Activated CD4-positive, alpha-beta memory T cell treated with anti-CD3 and anti-CD28 coated beads, Interleukin-2, amount 10 ng/mL, durations not matched to agents 7 days and 5 days (primary cell): Measurements from ENCODE around the gene CCNY. TPM values are rescaled to one million over a fixed set of nuclear protein-coding genes. Genes with fewer than 3 reads are reported as not detected.

ENCODE experiments used
- CTCF ChIA-PET: fragments of 350-600 bp; sonication (Branson Sonifier 250); formaldehyde crosslinking; loops from one replicate; lab custom pipeline; 2021; ENCODE audit warnings: antibody characterized with exemption, inconsistent platforms; lab: Charles Lee
- POLR2A ChIA-PET: fragments of 350-600 bp; sonication (Branson Sonifier 250); formaldehyde crosslinking; loops from one replicate; lab custom pipeline; 2021; ENCODE audit warnings: antibody characterized with exemption; lab: Charles Lee
- DNase-seq: peaks from one replicate; pipeline ENCODE4 v3.0.0-alpha.2; 2020
- H3K27ac Mint-ChIP-seq: one replicate; pipeline ENCODE4 v1.8.0; 2021; ENCODE audit warnings: mild to moderate bottlenecking, mixed read lengths
- H3K27me3 Mint-ChIP-seq: one replicate; pipeline ENCODE4 v1.8.0; 2021; ENCODE audit warnings: mixed read lengths
- H3K36me3 Mint-ChIP-seq: one replicate; pipeline ENCODE4 v1.8.0; 2021; ENCODE audit warnings: low read depth, mixed read lengths
- H3K4me1 Mint-ChIP-seq: one replicate; pipeline ENCODE4 v1.8.0; 2021; ENCODE audit warnings: mixed read lengths
- H3K4me3 Mint-ChIP-seq: one replicate; pipeline ENCODE4 v1.8.0; 2021; ENCODE audit warnings: mild to moderate bottlenecking, mixed read lengths
- H3K9me3 Mint-ChIP-seq: one replicate; pipeline ENCODE4 v1.8.0; 2021; ENCODE audit warnings: mixed read lengths
- total RNA-seq, 2 experiments: library from RNA; stranded (reverse); gene quantifications; one replicate each; pipeline ENCODE4 v1.2.3, GENCODE V29; 2021

CCNY gene
- total RNA-seq, 2 experiments from 2014 or later = 49.3 to 56.7 TPM

DNA sequence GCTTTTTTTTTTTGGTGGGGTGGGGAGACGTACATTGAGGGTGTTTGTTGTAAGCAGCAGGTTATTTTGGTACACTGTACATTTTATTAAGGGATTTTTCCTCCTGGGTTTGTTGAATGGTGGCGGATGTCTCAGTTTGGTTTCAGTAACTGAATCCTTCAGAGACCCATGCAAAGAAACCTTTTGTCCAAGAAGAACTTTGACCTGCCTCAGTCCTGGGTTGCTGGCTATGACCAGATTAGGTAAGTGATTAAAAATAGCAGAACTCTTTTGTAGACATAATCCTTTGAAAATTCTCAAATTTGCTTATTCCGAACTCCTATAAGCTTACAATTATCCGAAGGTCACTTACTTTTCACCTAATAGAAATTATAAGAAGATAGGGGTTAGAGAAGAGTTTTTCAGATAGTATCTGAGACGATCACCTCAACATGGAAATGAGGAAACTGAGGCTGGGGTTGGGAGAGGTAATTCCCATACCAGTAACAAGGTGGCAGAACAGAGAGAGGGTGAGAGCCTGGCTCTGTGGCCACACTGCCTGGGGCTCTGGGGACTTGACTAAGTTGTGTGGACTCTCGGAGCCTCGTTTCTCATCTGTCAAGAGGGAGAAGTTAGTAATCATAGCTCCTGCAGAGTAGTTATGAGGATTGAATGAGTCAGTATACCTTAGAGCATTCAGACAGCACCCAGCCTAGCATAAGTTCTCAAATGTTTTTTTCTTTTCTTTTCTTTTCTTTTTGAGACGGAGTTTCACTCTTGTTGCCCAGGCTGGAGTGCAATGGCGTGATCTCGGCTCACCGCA lies 87.4 kb downstream of the CCNY start:
- CTCF ChIA-PET = no interaction called here
- Mint-ChIP-seq H3K27ac (no peak overlapping the region), H3K36me3 (peaks cover 2% of the 10 kb centered on the region), H3K27me3 (no peaks in the 10 kb centered on the region), H3K4me1 (peaks cover 8% of the 10 kb centered on the region), H3K4me3 (no peak overlapping the region), H3K9me3 (no peaks in the 10 kb centered on the region)
- POLR2A ChIA-PET = no interaction called here
- DNase-seq = no peak

DNA sequence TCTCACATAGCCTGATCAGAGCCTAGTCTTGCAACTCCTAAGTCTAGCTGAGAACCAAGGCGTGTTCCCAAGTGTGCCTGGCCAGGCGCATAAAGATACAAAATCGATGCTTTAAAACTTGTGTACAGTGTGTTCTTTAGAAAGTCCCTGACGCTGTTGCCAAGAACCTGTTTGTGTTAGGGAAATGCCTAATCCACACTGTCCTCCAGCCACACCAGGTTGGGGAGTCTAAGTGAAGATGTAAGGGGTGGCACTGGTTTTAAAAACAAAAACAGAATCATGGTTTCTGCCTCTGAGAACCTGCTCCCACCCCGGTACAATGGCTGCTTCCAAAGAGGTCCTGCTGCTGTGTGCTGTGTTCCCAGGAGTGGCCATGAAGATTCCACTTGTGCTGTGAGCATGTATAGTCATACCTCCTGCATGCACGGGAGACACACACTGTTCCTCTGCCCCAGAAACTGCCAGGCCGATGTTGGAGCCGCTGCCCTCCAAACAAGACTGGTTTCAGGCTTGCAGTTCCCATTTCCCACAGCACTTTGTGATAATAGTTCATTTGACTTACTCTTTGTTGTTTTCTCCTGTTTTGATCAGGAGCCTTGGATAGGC lies 88.5 kb downstream of the CCNY start:
- ChIA-PET CTCF (no interaction called here), POLR2A (no interaction called here)
- no peaks in the 10 kb centered on the region for H3K27me3 Mint-ChIP-seq
- no peak for DNase-seq
- peaks cover 8% of the 10 kb centered on the region for H3K4me1 Mint-ChIP-seq
- no peak overlapping the region for H3K27ac Mint-ChIP-seq
- H3K36me3 Mint-ChIP-seq = peaks cover 2% of the 10 kb centered on the region
- H3K9me3 Mint-ChIP-seq = no peaks in the 10 kb centered on the region
- H3K4me3 Mint-ChIP-seq = no peak overlapping the region

DNA sequence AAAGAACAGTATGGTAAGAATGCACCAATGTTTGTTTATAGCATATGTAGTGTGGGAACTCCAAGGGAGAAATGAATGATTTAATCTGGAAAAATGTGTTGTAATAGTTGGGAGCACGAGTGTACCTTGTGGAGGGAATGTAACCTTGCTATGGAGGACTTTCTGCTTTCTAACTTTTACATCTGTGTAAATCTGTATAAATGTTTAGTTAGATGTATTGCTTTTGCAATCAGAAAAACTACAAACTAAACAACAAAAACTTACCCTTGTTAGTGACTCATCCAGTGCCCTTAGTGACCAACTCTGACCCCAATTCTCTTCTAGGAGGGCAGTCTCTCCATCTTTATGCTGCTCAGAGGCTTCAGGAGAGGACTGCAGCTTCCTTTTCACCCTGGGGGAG lies 89.3 kb downstream of the CCNY start:
- peaks cover 8% of the 10 kb centered on the region for H3K4me1 Mint-ChIP-seq
- no peaks in the 10 kb centered on the region for H3K27me3 Mint-ChIP-seq
- POLR2A ChIA-PET = no interaction called here
- CTCF ChIA-PET = no interaction called here
- no peak overlapping the region for H3K4me3 Mint-ChIP-seq
- no peak for DNase-seq
- H3K9me3 Mint-ChIP-seq = no peaks in the 10 kb centered on the region
- peaks cover 2% of the 10 kb centered on the region for H3K36me3 Mint-ChIP-seq
- no peak overlapping the region for H3K27ac Mint-ChIP-seq

DNA sequence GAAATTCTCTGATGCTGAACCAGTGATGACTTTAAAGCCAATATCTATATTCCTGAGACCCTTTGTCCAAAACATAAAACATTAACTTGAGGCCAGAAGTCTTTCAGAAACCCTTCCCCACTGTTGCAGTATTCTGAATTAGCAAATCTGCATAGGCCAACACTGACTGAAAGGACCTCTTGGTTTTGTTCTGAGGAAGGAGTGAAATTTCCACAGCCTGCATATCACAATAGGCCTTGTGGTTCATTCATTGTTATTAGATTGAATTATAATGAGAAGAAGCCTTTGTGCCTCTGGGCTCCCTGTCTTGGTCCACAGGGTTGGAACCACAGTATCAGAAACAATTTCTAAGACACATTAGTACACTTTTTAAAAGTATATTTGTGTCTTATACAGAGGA lies 90.3 kb downstream of the CCNY start:
- Mint-ChIP-seq H3K4me3 (no peak overlapping the region), H3K36me3 (peaks cover 2% of the 10 kb centered on the region), H3K4me1 (peaks cover 10% of the 10 kb centered on the region), H3K27me3 (no peaks in the 10 kb centered on the region), H3K27ac (no peak overlapping the region), H3K9me3 (no peaks in the 10 kb centered on the region)
- ChIA-PET POLR2A (no interaction called here), CTCF (no interaction called here)
- no peak for DNase-seq

DNA sequence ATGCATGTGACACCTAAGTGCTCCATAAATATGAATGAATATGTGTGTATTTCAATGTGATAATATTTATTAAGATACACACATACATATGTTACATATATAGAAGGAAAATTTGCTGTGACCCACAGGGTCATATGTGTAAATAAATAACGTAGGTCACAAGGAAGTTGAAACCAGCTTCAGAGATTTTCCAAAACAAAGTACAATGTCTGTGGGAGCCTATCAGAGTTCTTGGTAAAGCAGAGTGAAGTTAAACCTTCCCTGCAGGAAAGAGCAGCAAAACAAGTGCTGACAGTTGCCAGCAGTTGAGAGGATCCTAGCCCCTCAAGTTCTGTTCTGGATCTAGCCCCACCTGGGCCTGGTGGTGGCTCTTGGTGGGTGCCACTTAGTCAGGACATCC lies 91.2 kb downstream of the CCNY start:
- no peak overlapping the region for H3K27ac Mint-ChIP-seq
- peaks cover 2% of the 10 kb centered on the region for H3K36me3 Mint-ChIP-seq
- H3K27me3 Mint-ChIP-seq = no peaks in the 10 kb centered on the region
- ChIA-PET CTCF (no interaction called here), POLR2A (no interaction called here)
- no peaks in the 10 kb centered on the region for H3K9me3 Mint-ChIP-seq
- H3K4me1 Mint-ChIP-seq = peaks cover 15% of the 10 kb centered on the region
- no peak overlapping the region for H3K4me3 Mint-ChIP-seq
- no peak for DNase-seq

DNA sequence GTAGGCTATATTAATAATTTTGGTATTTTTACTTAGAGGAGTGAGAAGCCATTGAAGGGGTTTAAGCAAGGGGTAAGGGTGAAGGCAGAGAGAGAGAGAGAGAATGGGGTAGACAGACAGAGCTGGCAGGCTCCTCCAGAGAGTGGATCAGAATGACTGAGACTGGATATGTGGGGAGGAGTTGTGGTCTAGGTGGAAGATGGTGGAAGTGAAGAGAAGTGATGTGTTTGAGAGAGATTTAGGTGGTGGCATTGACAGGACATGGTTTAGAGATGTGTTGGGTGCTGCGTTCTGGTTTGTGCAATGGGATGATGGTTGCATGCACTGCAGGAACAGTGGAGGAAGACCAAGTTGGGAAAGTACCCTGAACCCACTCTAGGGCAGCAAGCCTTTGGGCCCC lies 92.2 kb downstream of the CCNY start:
- Mint-ChIP-seq H3K36me3 (peaks cover 2% of the 10 kb centered on the region), H3K27me3 (no peaks in the 10 kb centered on the region), H3K4me1 (peaks cover 16% of the 10 kb centered on the region), H3K4me3 (no peak overlapping the region), H3K27ac (no peak overlapping the region), H3K9me3 (no peaks in the 10 kb centered on the region)
- no peak for DNase-seq
- ChIA-PET CTCF (no interaction called here), POLR2A (no interaction called here)

DNA sequence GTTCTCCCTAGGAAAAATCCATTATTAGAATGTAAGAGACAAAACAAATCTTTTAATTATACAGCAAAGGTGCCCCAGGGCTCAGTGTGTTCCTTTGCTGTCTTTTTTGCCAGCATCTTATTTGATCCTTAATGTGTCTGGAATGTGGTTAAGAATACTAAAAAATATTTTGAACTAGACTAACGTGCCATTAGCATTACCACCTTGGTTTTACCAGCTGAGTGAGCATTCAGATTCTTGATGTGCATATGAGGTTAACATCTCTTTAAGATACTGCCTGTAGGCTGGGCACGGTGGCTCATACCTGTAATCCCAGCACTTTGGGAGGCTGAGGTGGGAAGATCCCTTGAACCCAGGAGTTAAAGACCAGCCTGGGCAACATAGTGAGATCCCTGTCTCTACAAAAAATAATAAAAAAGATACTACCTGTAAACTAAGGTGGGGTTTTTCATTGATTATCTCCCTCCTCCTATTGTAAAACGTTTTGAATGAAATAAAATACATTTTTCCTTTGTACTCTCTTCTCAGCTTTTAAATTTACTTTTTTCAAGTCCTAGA lies 96.6 kb downstream of the CCNY start:
- Mint-ChIP-seq H3K4me1 (peaks cover 36% of the 10 kb centered on the region), H3K27ac (no peak overlapping the region), H3K9me3 (peaks cover 6% of the 10 kb centered on the region), H3K4me3 (no peak overlapping the region), H3K27me3 (no peaks in the 10 kb centered on the region), H3K36me3 (peaks cover 20% of the 10 kb centered on the region)
- ChIA-PET CTCF (no interaction called here), POLR2A (interaction anchor here (1.0 kb wide), 1 partner anchor 306 kb away, joined by 3 read pairs; the partner anchor contains the start of gene CREM)
- DNase-seq = no peak

DNA sequence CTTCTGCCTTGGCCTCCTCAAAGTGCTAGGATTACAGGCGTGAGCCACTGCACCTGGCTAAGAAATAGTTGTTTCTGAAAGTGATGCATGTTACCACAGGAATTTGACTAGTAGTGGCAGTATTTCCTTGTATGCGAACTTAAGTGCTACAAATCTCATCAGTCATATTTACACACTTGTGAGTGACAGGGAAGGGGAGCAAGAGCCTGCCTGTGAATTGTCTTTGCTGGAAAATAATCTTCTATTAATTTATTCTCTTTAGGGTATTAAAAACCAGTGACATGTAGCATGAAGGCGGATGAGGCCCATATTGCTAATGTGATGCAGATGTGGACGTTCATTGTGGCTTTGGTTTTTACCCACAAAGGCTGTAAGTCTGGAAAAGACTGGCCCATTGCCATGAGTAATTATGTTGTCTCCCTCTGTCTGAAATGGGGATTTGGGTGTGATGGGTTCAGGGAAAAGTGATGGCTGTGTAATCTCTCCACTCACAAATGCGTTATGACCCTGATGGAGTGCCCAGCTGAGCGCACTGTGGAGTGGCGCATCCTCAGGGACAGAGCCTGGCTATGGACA lies 97.6 kb downstream of the CCNY start:
- Mint-ChIP-seq H3K36me3 (peaks cover 25% of the 10 kb centered on the region), H3K4me1 (peaks cover 28% of the 10 kb centered on the region), H3K9me3 (peaks cover 11% of the 10 kb centered on the region), H3K27ac (no peak overlapping the region), H3K4me3 (no peak overlapping the region), H3K27me3 (no peaks in the 10 kb centered on the region)
- CTCF ChIA-PET = no interaction called here
- POLR2A ChIA-PET = no interaction called here
- no peak for DNase-seq

DNA sequence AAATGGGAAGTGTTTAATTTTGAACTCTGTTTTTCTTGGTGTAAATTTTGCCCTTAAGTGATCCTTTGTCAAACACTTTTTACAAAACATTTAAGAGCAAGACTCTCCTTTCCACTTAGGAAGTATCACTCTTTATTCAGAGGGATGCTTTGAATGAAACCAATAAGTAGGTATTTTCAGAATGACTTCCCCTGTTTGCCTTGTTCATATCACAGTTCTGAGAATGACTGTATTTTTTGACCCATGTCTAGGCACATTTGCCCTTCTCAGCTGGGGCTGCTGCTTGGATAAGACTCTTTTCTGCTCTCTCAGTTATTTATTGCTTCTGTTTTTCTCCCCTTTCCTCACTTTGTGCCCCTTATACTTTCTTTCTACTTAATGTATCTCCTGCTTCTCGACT lies 98.2 kb downstream of the CCNY start:
- ChIA-PET CTCF (no interaction called here), POLR2A (no interaction called here)
- Mint-ChIP-seq H3K9me3 (peaks cover 17% of the 10 kb centered on the region), H3K4me3 (no peak overlapping the region), H3K36me3 (peaks cover 31% of the 10 kb centered on the region), H3K4me1 (peaks cover 29% of the 10 kb centered on the region), H3K27ac (no peak overlapping the region), H3K27me3 (no peaks in the 10 kb centered on the region)
- DNase-seq = no peak

DNA sequence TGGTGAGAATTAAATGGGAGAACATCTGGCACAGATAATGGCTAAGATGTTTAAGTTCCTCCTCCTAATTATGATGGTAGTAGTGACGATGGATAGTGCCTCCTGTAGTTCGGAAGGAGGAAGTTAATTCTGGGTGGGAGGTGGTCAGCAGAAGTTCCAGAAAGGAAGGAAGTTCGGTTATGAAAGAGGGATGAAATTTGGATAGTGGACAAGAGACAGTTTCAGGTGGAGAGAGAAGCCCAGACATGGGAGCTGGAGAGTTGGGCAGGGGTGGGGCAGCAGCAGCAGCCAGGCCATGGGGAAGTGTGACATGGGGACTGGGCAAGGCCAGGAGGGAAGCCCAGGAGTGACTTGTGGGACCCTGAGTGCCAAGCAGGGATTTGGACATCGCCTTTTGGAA lies 99.5 kb downstream of the CCNY start:
- POLR2A ChIA-PET = no interaction called here
- DNase-seq = no peak
- Mint-ChIP-seq H3K27me3 (no peaks in the 10 kb centered on the region), H3K4me3 (no peak overlapping the region), H3K4me1 (peaks cover 34% of the 10 kb centered on the region), H3K9me3 (peaks cover 20% of the 10 kb centered on the region), H3K36me3 (peaks cover 34% of the 10 kb centered on the region), H3K27ac (no peak overlapping the region)
- CTCF ChIA-PET = no interaction called here

DNA sequence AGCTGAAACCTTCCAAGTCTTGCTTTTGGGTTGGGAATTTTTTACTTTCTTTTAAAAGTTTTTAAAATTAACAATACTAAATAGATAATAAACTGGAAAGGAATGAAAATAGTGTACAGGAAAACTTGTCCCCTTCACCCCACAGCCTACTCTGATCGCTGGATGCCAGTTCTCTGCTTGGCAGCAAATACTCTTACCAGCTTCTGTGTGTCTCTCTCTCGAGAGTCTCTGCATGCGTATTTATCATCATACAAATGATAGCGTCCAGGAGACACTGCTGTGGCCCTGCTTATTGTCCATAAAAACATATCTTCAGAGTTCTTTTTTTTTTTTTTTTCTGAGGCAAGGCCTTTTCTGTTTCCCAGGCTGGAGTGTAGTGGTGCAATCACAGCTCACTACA lies 101.5 kb downstream of the CCNY start:
- Mint-ChIP-seq H3K9me3 (peaks cover 27% of the 10 kb centered on the region), H3K27me3 (no peaks in the 10 kb centered on the region), H3K36me3 (peaks cover 43% of the 10 kb centered on the region), H3K4me3 (no peak overlapping the region), H3K4me1 (peaks cover 44% of the 10 kb centered on the region), H3K27ac (no peak overlapping the region)
- DNase-seq = no peak
- ChIA-PET POLR2A (no interaction called here), CTCF (interaction anchor here (1.1 kb wide), 1 partner anchor 41 kb away, joined by 3 read pairs; no protein-coding TSS in a partner anchor)

DNA sequence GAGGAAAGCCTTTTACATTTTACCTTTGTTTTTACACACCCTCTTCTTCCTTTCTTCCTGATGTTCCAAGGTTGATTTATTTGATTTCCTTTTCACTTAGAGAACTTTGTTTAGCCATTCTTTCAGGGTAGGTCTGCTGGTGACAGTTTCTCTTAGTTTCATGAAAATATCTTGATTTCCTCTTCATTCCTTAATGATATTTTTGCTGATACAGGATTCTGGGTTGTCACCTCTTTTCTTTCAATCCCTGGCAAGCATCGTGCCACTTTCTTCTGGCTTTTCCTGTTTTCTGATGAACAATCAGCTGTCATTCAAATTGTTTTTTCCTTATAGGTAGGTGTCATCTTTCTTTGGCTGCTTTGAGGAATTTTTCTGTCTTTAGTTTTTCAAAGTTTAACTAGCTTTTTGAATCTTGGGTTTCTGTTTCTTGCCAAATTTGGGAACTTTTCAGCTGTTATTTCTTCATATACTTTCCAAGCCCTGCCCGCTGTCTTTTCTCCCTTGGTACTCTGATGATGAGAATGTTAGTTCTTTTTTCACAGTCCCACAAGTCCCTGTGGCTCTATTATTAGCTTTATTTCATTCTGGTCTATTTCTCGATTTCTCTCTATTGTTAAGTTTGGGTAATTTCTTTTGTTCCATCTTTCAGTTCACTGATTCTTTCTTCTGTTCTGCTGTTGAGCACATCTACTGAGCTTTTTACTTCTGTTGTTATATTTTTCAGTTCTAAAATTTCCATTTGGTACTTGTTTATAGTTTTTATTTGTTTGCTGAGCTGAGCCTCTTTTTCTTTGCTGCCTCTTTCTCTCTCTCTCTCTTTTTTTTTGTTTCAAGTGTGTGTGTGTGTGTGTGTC lies 102.6 kb downstream of the CCNY start:
- Mint-ChIP-seq H3K9me3 (peaks cover 36% of the 10 kb centered on the region), H3K4me1 (peaks cover 41% of the 10 kb centered on the region), H3K27ac (no peak overlapping the region), H3K4me3 (no peak overlapping the region), H3K36me3 (peaks cover 51% of the 10 kb centered on the region), H3K27me3 (no peaks in the 10 kb centered on the region)
- no peak for DNase-seq
- POLR2A ChIA-PET = no interaction called here
- CTCF ChIA-PET = no interaction called here

DNA sequence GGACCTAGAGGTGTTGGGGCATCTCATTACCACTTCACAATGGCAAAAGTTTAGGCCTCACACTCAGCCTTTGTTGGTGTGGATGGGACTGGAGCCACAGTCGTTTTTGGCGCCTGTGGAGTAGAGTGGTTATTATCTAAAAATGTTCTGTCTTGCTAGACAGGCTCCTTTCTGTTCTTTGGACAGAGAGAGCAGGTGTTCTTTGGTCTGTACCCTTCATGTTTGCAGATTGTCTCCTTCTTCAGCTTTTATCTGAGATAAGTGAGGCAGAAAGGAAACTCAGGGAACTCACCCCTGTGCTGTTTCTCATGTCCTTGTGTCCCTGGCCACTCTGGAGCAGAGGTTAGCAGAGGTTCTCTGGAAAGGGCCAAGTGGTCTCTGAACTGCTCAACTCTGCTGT lies 103.7 kb downstream of the CCNY start:
- no peak overlapping the region for H3K27ac Mint-ChIP-seq
- POLR2A ChIA-PET = no interaction called here
- no peaks in the 10 kb centered on the region for H3K27me3 Mint-ChIP-seq
- CTCF ChIA-PET = no interaction called here
- H3K4me3 Mint-ChIP-seq = no peak overlapping the region
- peaks cover 44% of the 10 kb centered on the region for H3K9me3 Mint-ChIP-seq
- peaks cover 34% of the 10 kb centered on the region for H3K4me1 Mint-ChIP-seq
- no peak for DNase-seq
- peaks cover 53% of the 10 kb centered on the region for H3K36me3 Mint-ChIP-seq
